Measurements from ENCODE around the gene UGCG. TPM values are rescaled to one million over a fixed set of nuclear protein-coding genes. Genes with fewer than 3 reads are reported as not detected.
"Not testable (repeated sequence)": the region's sequence is repeated elsewhere in the genome, so short reads cannot be mapped to it uniquely, and the experiment has no call there.

Gene UGCG
- total RNA-seq, 1 experiment from 2014 or later = 32.6 TPM

GRCh38 chr9:111886983-111887718, 9.5 kb upstream of the UGCG start (continued):
- TF ChIP-seq EZH2 (IDR thresholded peaks at IDR 0.05) (no peak), ZFX (IDR thresholded peaks at IDR 0.05) (no peak), MAX (IDR thresholded peaks at IDR 0.05) (no peak)

- Histone ChIP-seq H4K20me1 (ENCODE audit: insufficient read depth) (no peaks in the 10 kb centered on the region), H3K27me3 (ENCODE audit: insufficient read depth, low read length) (no peaks in the 10 kb centered on the region), H3K36me3 (ENCODE audit: control insufficient read depth in 1 of 2, insufficient read depth in 2 of 2, low read length in 2 of 2) (no peaks in the 10 kb centered on the region), H3K4me2 (ENCODE audit: low read length) (no peak overlapping the region), H3K4me3 (replicated peaks in 1 of 2; ENCODE audit: low read depth in 1 of 2, low read length in 2 of 2) (no peak overlapping the region), H3K9me2 (ENCODE audit: insufficient read depth) (no peaks in the 10 kb centered on the region), H3K4me1 (ENCODE audit: control insufficient read depth in 1 of 2, insufficient read depth in 2 of 2, low read length in 2 of 2) (peaks cover 24 to 45% of the 10 kb centered on the region in 2 experiments; a peak in 3 of 4 replicates), H3K9ac (ENCODE audit: low read length) (no peak overlapping the region), H3K79me2 (ENCODE audit: insufficient read depth, low read length) (no peaks in the 10 kb centered on the region), H3K27ac (ENCODE audit: low read depth, low read length) (no peak overlapping the region), H2AFZ (ENCODE audit: low read depth, low read length, poor library complexity, severe bottlenecking) (no peak overlapping the region), H3K9me3 (ENCODE audit: control insufficient read depth in 1 of 2, insufficient read depth in 1 of 2, low read depth in 1 of 2, low read length in 2 of 2) (no peaks in the 10 kb centered on the region)
- intact Hi-C loops (cut with micrococcal nuclease) = loop anchor here (5.0 kb wide), 1 partner anchor 293 kb away; the partner anchor contains the start of gene PTGR1
- RAD21 ChIA-PET (ENCODE audit: low non-redundant PET in 1 of 2, low total read pairs in 2 of 2, uncharacterized antibody in 2 of 2, unreplicated experiment in 2 of 2) = no interaction called here
- BruUV-seq (replicated peaks) = no TSS peak
- POLR2A ChIA-PET = interaction anchor here (0.6 kb wide), 1 partner anchor 30 kb away, joined by 3 read pairs; no protein-coding TSS in a partner anchor
- ATAC-seq (no peak), DNase-seq (ENCODE audit: low read depth, low spot score) (no peak)
- CTCF ChIA-PET = no interaction called here
- TF ChIP-seq CTCF (IDR thresholded peaks at IDR 0.05 in 2 of 3, conservative IDR thresholded peaks at IDR 0.05 in 1 of 3; ENCODE audit: borderline replicate concordance in 1 of 3, insufficient read depth in 1 of 3, low read depth in 2 of 3, low read length in 2 of 3) (no peak), EZH2 (IDR thresholded peaks at IDR 0.05) (no peak), ZNF274 (IDR thresholded peaks at IDR 0.05; ENCODE audit: low read depth, low read length) (no peak), EZH2phosphoT487 (IDR thresholded peaks at IDR 0.05; ENCODE audit: borderline replicate concordance) (no peak), ZFX (IDR thresholded peaks at IDR 0.05) (no peak)
Observed at GRCh38 chr9:111890334-111890733, 6.3 kb upstream of the UGCG start.

- ATAC-seq; H2AFZ ChIP-seq (ENCODE audit: low read depth, low read length, poor library complexity, severe bottlenecking); H3K9ac ChIP-seq (ENCODE audit: low read length); H3K4me3 ChIP-seq (replicated peaks in 1 of 2; ENCODE audit: low read depth in 1 of 2, low read length in 2 of 2); H3K79me2 ChIP-seq (ENCODE audit: insufficient read depth, low read length); H3K27me3 ChIP-seq (ENCODE audit: insufficient read depth, low read length); BruUV-seq (replicated peaks); H3K36me3 ChIP-seq (ENCODE audit: control insufficient read depth in 1 of 2, insufficient read depth in 2 of 2, low read length in 2 of 2); POLR2A ChIA-PET; H3K9me2 ChIP-seq (ENCODE audit: insufficient read depth); DNase-seq (ENCODE audit: low read depth, low spot score); CTCF ChIA-PET; H3K27ac ChIP-seq (ENCODE audit: low read depth, low read length); H3K4me2 ChIP-seq (ENCODE audit: low read length); H3K9me3 ChIP-seq (ENCODE audit: control insufficient read depth in 1 of 2, insufficient read depth in 1 of 2, low read depth in 1 of 2, low read length in 2 of 2); H4K20me1 ChIP-seq (ENCODE audit: insufficient read depth): not testable (repeated sequence)
- intact Hi-C loops (cut with micrococcal nuclease) = loop anchor here (5.0 kb wide), 1 partner anchor 294 kb away; the partner anchor contains the start of gene PTGR1
- peaks cover 29 to 51% of the 10 kb centered on the region in 2 experiments; a peak in 3 of 4 replicates for H3K4me1 ChIP-seq (ENCODE audit: control insufficient read depth in 1 of 2, insufficient read depth in 2 of 2, low read length in 2 of 2)
- RAD21 ChIA-PET (ENCODE audit: low non-redundant PET in 1 of 2, low total read pairs in 2 of 2, uncharacterized antibody in 2 of 2, unreplicated experiment in 2 of 2) = interaction anchor here in 1 of 2 experiments (0.6 kb wide), 1 partner anchor 25 kb away, joined by 3 read pairs; no protein-coding TSS in a partner anchor
Observed at GRCh38 chr9:111890867-111891266, 5.7 kb upstream of the UGCG start.
